K562 (cell line): ENCODE results near the gene IL10RB. TPM values are rescaled to one million over a fixed set of nuclear protein-coding genes. Genes with fewer than 3 reads are reported as not detected.

Experiments
- HOMEZ ChIP-seq: fragments of 250-450 bp; sonication (Bioruptor Pico); IDR thresholded peaks from 2 replicates; pipeline ENCODE4 v1.4.0; 2020; ENCODE audit warnings: mild to moderate bottlenecking, moderate library complexity
- RBM15 ChIP-seq: fragments of 200-400 bp; formaldehyde crosslinking; IDR thresholded peaks from 2 replicates; pipeline ENCODE4 v1.6.1; 2018; ENCODE audit warnings: mild to moderate bottlenecking, low read length, moderate library complexity; ENCODE audit not compliant: insufficient read depth
- REST ChIP-seq, 2 experiments: fragments of 450-650 bp; formaldehyde crosslinking in 1 of 2; IDR thresholded peaks; 2 replicates each; pipeline versions ENCODE4 v1.4.0 to v1.6.1; 2014 to 2020; ENCODE audit warnings: mild to moderate bottlenecking in 2 of 2, borderline replicate concordance in 1 of 2, low read depth in 1 of 2
- RREB1 ChIP-seq: fragments of 250-450 bp; sonication (Bioruptor Pico); IDR thresholded peaks from 2 replicates; pipeline ENCODE4 v1.4.0; 2020
- SRSF1 ChIP-seq: fragments of 200-400 bp; formaldehyde crosslinking; IDR thresholded peaks from 2 replicates; pipeline ENCODE4 v1.6.1; 2017; ENCODE audit warnings: mild to moderate bottlenecking, low read depth, low read length, moderate library complexity
- ZNF644 ChIP-seq: fragments of 200-800 bp; sonication (Bioruptor generic); IDR thresholded peaks from 2 replicates; pipeline ENCODE4 v1.6.1; 2016; ENCODE audit warnings: low read depth, missing genetic modification characterization, missing compliant biosample characterization
- polyA plus RNA-seq, 8 experiments: library from polyadenylated mRNA; depleted of rRNA in 4 of 8; stranded (reverse) in 5 of 8; unstranded in 3 of 8; fragments of >200 nt; fragmentation: Nextera tagmentation in 2 of 8; fragmentation: Illumina TruSeq in 1 of 8; extraction: Ambion mirVana in 2 of 8; extraction: Trizol in 1 of 8; gene quantifications; 2 replicates each; pipeline versions ENCODE4 v1.2.1 to v1.2.3, GENCODE V29; 2011 to 2014; ENCODE audit warnings: inconsistent platforms in 1 of 8, missing spikeins in 1 of 8
- total RNA-seq, 7 experiments: library from RNA; depleted of rRNA in 6 of 7; stranded (reverse); fragments of >200 nt in 6 of 7; fragmentation: Illumina TruSeq in 2 of 7; extraction: Trizol in 2 of 7; gene quantifications; 2 replicates each; pipeline versions ENCODE4 v1.2.1 to v1.2.3, GENCODE V29; 2011 to 2021; ENCODE audit warnings: low replicate concordance in 1 of 7
- TF ChIP-seq, protein P1 (sequence below): fragments of 250-450 bp; sonication (Bioruptor Pico); IDR thresholded peaks from 2 replicates; pipeline ENCODE4 v1.5.0; 2022; ENCODE audit warnings: mild to moderate bottlenecking

Gene IL10RB
- total and polyA plus RNA-seq, 9 of the 15 experiments (the other 6 are each of a cell fraction or from before 2014, with no cell fraction given): 10.9 to 33.8 (median 23.0) TPM

GRCh38 chr21:33266050-33266788 is at the start of gene IL10RB (continued):
- TF ChIP-seq HOMEZ (CRISPR knock-in tag) (no peak), RREB1 (0 out of 2 replicates have a peak, but pooled peaks have one; percentile 39), RBM15 (no peak), SRSF1 (no peak), ZNF644 (tag) (no peak), REST (IDR thresholded peaks at IDR 0.05; ENCODE audit: borderline replicate concordance) (no peak), REST (CRISPR knock-in tag; IDR thresholded peaks at IDR 0.05; ENCODE audit: low read depth) (no peak)
- TF ChIP-seq, protein P1, sequence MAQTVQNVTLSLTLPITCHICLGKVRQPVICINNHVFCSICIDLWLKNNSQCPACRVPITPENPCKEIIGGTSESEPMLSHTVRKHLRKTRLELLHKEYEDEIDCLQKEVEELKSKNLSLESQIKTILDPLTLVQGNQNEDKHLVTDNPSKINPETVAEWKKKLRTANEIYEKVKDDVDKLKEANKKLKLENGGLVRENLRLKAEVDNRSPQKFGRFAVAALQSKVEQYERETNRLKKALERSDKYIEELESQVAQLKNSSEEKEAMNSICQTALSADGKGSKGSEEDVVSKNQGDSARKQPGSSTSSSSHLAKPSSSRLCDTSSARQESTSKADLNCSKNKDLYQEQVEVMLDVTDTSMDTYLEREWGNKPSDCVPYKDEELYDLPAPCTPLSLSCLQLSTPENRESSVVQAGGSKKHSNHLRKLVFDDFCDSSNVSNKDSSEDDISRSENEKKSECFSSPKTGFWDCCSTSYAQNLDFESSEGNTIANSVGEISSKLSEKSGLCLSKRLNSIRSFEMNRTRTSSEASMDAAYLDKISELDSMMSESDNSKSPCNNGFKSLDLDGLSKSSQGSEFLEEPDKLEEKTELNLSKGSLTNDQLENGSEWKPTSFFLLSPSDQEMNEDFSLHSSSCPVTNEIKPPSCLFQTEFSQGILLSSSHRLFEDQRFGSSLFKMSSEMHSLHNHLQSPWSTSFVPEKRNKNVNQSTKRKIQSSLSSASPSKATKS (CRISPR knock-in tag): no peak
